H1 (cell line): ENCODE data around the gene FNDC11. TPM values are rescaled to one million over a fixed set of nuclear protein-coding genes. Genes with fewer than 3 reads are reported as not detected.

Experiments used
- CBX8 ChIP-seq: fragments of 300-800, 300-1000 bp; sonication (generic); IDR thresholded peaks from 2 replicates; pipeline ENCODE4 v1.7.1; 2016; ENCODE audit warnings: low read depth, low read length, borderline replicate concordance
- CHD1 ChIP-seq: IDR thresholded peaks from 2 replicates; pipeline ENCODE4 v1.6.1; 2012; ENCODE audit warnings: low read depth, low read length, improper control_type of control experiment
- GABPA ChIP-seq: IDR thresholded peaks from 2 replicates; pipeline ENCODE4 v1.6.1; 2011; ENCODE audit warnings: mild to moderate bottlenecking, low read length, moderate library complexity, borderline replicate concordance; ENCODE audit not compliant: insufficient read depth
- JUN ChIP-seq: IDR thresholded peaks from 2 replicates; pipeline ENCODE4 v1.6.1; 2011; ENCODE audit warnings: low read depth, mild to moderate bottlenecking, improper control_type of control experiment, low read length
- KDM1A ChIP-seq: fragments of 200-600, 300-600 bp; sonication (generic); IDR thresholded peaks from 2 replicates; pipeline ENCODE4 v1.7.1; 2016; ENCODE audit warnings: mild to moderate bottlenecking, low read length, borderline replicate concordance
- KDM4A ChIP-seq: IDR thresholded peaks from one replicate; pipeline ENCODE4 v1.7.1; 2012; ENCODE audit warnings: low read depth, mild to moderate bottlenecking, moderate library complexity, low read length, inconsistent platforms; ENCODE audit not compliant: severe bottlenecking
- KDM5A ChIP-seq: fragments of 200-600 bp; IDR thresholded peaks from 2 replicates; pipeline ENCODE4 v1.7.1; 2012; ENCODE audit warnings: mild to moderate bottlenecking, low read length, inconsistent platforms, mixed read lengths
- RXRA ChIP-seq: IDR thresholded peaks from 2 replicates; pipeline ENCODE4 v1.6.1; 2011; ENCODE audit warnings: low read depth, mild to moderate bottlenecking, low read length, moderate library complexity; ENCODE audit not compliant: insufficient read depth
- SIRT6 ChIP-seq: IDR thresholded peaks from one replicate; pipeline ENCODE4 v1.7.1; 2012; ENCODE audit warnings: low read length, inconsistent platforms
- SP4 ChIP-seq: IDR thresholded peaks from 2 replicates; pipeline ENCODE4 v1.6.1; 2012; ENCODE audit warnings: low read length, inconsistent platforms
- SRF ChIP-seq: IDR thresholded peaks from 2 replicates; pipeline ENCODE4 v1.6.1; 2011; ENCODE audit warnings: mild to moderate bottlenecking, low read depth, low read length, moderate library complexity
- SUZ12 ChIP-seq: fragments of 200-600 bp; sonication (generic); IDR thresholded peaks from 2 replicates; pipeline ENCODE4 v1.6.1; 2012; ENCODE audit warnings: mild to moderate bottlenecking, inconsistent platforms, low read length, moderate library complexity, mixed read lengths
- polyA plus RNA-seq, 7 experiments: library from polyadenylated mRNA; depleted of rRNA in 3 of 7; stranded (reverse) in 5 of 7; unstranded in 2 of 7; fragments of >200 nt in 5 of 7; fragments of 200-250 nt in 2 of 7; gene quantifications; 1 replicate in 5 of 7; 2 replicates in 1 of 7; 4 replicates in 1 of 7; pipeline versions ENCODE4 v1.2.1 to v1.2.3, GENCODE V29; 2011 to 2013; ENCODE audit warnings: missing spikeins in 2 of 7, mixed read lengths in 2 of 7
- total RNA-seq: library from RNA; stranded (reverse); fragmentation: NEBNext Ultra II Directional; extraction: Animal tissue kit (Norgen Biotek cat#: 25700); gene quantifications from 2 replicates; pipeline ENCODE4 v1.2.1, GENCODE V29; 2021
- TF ChIP-seq, protein P1 (sequence below): fragments of 300-600 bp; sonication (generic); IDR thresholded peaks from 2 replicates; pipeline ENCODE4 v1.7.1; 2012; ENCODE audit warnings: low read length, moderate library complexity, mild to moderate bottlenecking, inconsistent platforms; ENCODE audit not compliant: insufficient replicate concordance

Gene FNDC11
- total and polyA plus RNA-seq, 2 of the 8 experiments (the other 6 are each of a cell fraction or from before 2014, with no cell fraction given): 2.6 to 8.8 TPM

DNA sequence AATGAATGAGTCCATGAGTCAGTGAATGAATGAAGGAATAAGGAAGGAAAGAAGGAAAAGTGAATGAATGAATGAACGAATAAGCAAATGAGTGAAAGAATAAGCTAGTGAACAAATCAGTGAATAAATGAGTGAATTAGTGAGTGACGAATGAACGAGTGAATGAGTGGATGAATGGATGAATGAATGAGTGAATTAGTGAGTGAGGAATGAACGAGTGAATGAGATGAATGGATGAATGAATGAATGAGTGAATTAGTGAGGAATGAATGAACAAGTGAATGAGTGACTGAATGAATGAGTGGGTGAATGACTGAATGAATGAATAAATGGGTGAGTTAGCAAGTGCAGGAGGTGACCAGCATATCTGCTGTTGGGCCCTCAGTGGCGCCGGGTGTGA lies 10.2 kb upstream of the FNDC11 start (continued):
- TF ChIP-seq, protein P1, sequence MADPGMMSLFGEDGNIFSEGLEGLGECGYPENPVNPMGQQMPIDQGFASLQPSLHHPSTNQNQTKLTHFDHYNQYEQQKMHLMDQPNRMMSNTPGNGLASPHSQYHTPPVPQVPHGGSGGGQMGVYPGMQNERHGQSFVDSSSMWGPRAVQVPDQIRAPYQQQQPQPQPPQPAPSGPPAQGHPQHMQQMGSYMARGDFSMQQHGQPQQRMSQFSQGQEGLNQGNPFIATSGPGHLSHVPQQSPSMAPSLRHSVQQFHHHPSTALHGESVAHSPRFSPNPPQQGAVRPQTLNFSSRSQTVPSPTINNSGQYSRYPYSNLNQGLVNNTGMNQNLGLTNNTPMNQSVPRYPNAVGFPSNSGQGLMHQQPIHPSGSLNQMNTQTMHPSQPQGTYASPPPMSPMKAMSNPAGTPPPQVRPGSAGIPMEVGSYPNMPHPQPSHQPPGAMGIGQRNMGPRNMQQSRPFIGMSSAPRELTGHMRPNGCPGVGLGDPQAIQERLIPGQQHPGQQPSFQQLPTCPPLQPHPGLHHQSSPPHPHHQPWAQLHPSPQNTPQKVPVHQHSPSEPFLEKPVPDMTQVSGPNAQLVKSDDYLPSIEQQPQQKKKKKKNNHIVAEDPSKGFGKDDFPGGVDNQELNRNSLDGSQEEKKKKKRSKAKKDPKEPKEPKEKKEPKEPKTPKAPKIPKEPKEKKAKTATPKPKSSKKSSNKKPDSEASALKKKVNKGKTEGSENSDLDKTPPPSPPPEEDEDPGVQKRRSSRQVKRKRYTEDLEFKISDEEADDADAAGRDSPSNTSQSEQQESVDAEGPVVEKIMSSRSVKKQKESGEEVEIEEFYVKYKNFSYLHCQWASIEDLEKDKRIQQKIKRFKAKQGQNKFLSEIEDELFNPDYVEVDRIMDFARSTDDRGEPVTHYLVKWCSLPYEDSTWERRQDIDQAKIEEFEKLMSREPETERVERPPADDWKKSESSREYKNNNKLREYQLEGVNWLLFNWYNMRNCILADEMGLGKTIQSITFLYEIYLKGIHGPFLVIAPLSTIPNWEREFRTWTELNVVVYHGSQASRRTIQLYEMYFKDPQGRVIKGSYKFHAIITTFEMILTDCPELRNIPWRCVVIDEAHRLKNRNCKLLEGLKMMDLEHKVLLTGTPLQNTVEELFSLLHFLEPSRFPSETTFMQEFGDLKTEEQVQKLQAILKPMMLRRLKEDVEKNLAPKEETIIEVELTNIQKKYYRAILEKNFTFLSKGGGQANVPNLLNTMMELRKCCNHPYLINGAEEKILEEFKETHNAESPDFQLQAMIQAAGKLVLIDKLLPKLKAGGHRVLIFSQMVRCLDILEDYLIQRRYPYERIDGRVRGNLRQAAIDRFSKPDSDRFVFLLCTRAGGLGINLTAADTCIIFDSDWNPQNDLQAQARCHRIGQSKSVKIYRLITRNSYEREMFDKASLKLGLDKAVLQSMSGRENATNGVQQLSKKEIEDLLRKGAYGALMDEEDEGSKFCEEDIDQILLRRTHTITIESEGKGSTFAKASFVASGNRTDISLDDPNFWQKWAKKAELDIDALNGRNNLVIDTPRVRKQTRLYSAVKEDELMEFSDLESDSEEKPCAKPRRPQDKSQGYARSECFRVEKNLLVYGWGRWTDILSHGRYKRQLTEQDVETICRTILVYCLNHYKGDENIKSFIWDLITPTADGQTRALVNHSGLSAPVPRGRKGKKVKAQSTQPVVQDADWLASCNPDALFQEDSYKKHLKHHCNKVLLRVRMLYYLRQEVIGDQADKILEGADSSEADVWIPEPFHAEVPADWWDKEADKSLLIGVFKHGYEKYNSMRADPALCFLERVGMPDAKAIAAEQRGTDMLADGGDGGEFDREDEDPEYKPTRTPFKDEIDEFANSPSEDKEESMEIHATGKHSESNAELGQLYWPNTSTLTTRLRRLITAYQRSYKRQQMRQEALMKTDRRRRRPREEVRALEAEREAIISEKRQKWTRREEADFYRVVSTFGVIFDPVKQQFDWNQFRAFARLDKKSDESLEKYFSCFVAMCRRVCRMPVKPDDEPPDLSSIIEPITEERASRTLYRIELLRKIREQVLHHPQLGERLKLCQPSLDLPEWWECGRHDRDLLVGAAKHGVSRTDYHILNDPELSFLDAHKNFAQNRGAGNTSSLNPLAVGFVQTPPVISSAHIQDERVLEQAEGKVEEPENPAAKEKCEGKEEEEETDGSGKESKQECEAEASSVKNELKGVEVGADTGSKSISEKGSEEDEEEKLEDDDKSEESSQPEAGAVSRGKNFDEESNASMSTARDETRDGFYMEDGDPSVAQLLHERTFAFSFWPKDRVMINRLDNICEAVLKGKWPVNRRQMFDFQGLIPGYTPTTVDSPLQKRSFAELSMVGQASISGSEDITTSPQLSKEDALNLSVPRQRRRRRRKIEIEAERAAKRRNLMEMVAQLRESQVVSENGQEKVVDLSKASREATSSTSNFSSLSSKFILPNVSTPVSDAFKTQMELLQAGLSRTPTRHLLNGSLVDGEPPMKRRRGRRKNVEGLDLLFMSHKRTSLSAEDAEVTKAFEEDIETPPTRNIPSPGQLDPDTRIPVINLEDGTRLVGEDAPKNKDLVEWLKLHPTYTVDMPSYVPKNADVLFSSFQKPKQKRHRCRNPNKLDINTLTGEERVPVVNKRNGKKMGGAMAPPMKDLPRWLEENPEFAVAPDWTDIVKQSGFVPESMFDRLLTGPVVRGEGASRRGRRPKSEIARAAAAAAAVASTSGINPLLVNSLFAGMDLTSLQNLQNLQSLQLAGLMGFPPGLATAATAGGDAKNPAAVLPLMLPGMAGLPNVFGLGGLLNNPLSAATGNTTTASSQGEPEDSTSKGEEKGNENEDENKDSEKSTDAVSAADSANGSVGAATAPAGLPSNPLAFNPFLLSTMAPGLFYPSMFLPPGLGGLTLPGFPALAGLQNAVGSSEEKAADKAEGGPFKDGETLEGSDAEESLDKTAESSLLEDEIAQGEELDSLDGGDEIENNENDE: no peak
- TF ChIP-seq SP4: no peak
- TF ChIP-seq RXRA: no peak
- TF ChIP-seq SUZ12: no peak
- no peak for TF ChIP-seq JUN
- TF ChIP-seq SIRT6: no peak
- TF ChIP-seq KDM5A: no peak
- TF ChIP-seq SRF: no peak
- TF ChIP-seq CBX8: no peak
- no peak for TF ChIP-seq KDM1A
- TF ChIP-seq CHD1: no peak
- no peak for TF ChIP-seq GABPA
- no peak for TF ChIP-seq KDM4A
